GM19328 (cell line): Measurements from ENCODE around the gene TNK2.
"Not testable (repeated sequence)": the region's sequence is repeated elsewhere in the genome, so short reads cannot be mapped to it uniquely, and the experiment has no call there.

ENCODE experiments used
- ATAC-seq: cut with Tn5 transposase; IDR thresholded peaks from one replicate; pipeline ENCODE4 v1.9.1; 2021; ENCODE audit warnings: mild to moderate bottlenecking, moderate library complexity; ENCODE audit not compliant: unreplicated experiment

The TNK2 gene

DNA sequence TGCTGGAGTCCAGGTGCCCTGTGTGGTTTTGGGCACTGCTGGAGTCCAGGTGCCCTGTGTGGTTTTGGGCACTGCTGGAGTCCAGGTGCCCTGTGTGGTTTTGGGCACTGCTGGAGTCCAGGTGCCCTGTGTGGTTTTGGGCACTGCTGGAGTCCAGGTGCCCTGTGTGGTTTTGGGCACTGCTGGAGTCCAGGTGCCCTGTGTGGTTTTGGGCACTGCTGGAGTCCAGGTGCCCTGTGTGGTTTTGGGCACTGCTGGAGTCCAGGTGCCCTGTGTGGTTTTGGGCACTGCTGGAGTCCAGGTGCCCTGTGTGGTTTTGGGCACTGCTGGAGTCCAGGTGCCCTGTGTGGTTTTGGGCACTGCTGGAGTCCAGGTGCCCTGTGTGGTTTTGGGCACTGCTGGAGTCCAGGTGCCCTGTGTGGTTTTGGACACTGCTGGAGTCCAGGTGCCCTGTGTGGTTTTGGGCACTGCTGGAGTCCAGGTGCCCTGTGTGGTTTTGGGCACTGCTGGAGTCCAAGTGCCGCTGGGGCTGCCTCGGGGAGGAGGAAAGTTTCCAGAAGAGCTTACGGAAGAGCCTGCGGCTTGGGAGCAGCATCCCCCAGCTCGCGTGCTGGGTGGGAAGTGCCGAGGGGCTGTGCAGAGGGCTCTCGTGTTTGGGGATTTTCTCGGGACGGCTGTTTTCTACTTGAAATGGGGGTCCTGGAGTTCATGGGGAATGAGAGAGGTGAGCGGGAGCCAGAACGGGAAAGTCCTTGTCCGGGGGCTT lies 83.7 kb downstream of the TNK2 start:
- not testable (repeated sequence) for ATAC-seq

DNA sequence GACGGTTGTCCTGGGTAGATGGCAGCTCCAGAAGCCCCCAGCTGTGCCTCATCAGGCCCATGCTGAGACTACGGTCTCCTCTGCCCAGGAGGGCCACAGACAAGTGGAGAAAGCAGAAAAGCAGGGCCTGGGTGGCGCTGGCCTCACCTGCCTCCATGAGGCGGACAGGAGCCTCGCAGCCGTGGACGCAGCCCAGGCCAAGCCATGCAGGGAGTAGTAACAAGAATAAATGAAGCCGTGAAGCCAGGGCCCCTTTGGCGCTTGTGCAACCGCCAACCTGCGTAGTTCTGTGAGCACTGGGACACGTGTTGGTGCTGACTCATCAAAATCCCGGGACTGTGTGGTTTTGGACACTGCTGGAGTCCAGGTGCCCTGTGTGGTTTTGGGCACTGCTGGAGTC lies 84.4 kb downstream of the TNK2 start:
- no peak for ATAC-seq

GRCh38 chr3:195823280-195823679 lies 85.1 kb downstream of the TNK2 start:
- no peak for ATAC-seq

- no peak for ATAC-seq
These were observed 86.1 kb downstream of the TNK2 start for GRCh38 chr3:195822131-195822696.

DNA sequence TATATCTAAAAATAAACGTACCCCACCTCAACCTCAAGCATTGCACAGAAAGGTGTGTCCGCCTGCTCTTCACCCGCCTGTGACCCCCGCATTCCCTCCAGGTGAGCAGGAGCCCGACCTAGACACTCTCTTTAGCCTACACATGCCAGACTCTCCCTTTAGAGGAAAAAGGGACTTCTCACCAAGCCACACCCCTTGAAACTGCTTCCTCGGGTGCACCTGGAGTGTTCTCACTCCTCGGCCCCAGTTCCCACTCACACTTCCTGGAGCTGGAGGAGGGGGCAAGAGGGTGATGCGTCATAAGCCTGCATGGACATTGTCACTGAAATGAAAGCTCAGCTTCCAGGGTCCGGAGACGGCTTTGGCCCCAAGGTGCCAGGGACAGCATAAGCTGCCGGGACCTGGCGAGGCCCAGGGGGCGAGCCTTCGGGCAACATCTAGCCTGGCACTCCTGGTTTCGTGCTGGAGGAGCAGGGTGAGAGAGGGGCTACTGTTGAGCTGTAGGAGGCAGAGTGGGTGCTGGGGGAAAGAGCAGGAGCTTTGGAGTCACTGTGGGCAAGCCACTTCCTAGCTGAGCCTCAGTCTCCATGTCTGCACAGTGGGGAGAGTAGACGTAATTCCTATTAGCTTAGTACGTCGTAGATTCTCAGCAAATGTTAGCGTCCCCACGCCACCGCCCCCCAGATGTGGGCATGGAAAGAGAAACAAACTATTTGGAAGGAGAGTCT lies 86.8 kb downstream of the TNK2 start:
- ATAC-seq: no peak

- ATAC-seq: no peak
These were observed 87.5 kb downstream of the TNK2 start for GRCh38 chr3:195820901-195821300.

DNA sequence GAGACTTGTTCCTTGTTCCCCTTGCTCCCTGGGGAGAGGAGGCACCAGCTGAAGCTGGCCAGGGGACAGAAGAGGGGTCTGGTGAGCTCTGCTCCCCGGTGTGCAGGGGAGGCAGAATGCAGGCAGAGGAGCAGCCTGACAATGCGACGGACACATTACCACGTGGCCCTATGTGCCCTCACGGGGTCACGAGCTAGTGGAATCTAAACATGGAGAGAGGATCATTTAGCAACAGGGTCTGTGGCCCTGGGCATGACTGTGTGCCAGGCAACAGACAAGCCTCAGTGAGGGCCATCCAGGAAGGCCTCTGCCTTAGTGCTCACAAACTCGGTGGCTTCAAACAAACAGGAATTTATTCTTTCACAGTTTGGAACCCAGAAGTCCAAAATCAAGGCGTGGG lies 88.2 kb downstream of the TNK2 start:
- ATAC-seq: no peak

GRCh38 chr3:195818301-195818700 lies 90.0 kb downstream of the TNK2 start:
- no peak for ATAC-seq

GRCh38 chr3:195817578-195818135 lies 90.7 kb downstream of the TNK2 start:
- no peak for ATAC-seq

DNA sequence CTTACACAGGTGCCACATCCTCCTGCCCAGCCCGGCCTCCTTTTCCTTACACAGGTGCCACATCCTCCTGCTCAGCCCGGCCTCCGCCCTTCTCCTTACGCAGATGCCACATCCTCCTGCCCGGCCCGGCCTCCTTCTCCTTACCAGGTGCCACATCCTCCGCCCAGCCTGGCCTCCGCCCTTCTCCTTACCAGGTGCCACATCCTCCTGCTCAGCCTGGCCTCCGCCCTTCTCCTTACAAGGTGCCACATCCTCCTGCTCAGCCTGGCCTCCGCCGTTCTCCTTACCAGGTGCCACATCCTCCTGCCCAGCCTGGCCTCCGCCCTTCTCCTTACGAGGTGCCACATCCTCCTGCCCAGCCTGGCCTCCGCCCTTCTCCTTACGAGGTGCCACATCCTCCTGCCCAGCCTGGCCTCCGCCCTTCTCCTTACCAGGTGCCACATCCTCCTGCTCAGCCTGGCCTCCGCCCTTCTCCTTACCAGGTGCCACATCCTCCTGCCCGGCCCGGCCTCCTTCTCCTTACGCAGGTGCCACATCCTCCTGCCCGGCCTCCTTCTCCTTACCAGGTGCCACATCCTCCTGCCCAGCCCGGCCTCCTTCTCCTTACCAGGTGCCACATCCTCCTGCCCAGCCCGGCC lies 92.0 kb downstream of the TNK2 start:
- ATAC-seq: not testable (repeated sequence)

- ATAC-seq: no peak
These were observed 93.1 kb downstream of the TNK2 start for GRCh38 chr3:195815169-195815771.

GRCh38 chr3:195813916-195814640 lies 94.3 kb downstream of the TNK2 start:
- no peak for ATAC-seq
